ENCODE results near the gene WDR35.
"Not testable (repeated sequence)": the region's sequence is repeated elsewhere in the genome, so short reads cannot be mapped to it uniquely, and the experiment has no call there.

Gene WDR35

GRCh38 chr2:19933351-19933981 is 56.4 kb downstream of the WDR35 start:
- DNase-seq, result no peak

- no peak for DNase-seq
Measured at GRCh38 chr2:19932928-19933327, 57.0 kb downstream of the WDR35 start.

GRCh38 chr2:19929226-19929625 is 60.7 kb downstream of the WDR35 start:
- no peak for DNase-seq

DNA sequence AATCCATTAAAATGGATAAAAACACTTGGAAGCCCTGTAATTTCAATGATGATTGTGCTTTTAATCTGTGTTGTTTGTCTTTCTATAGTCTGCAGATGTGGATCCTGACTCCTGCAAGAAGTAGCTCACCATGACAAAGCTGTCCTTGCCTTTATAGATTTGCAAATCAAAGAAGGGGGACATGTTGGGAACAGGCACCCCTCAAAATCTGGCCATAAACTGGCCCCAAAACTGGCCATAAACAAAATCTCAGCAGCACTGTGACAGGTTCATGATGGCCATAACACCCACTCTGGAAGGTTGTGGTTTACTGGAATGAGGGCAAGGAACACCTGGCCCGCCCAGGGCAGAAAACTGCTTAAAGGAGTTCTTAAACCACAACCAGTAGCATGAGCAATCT is 62.1 kb downstream of the WDR35 start:
- DNase-seq, result not testable (repeated sequence)

- DNase-seq, result not testable (repeated sequence)
Measured at GRCh38 chr2:19924526-19924925, 65.4 kb downstream of the WDR35 start.

DNA sequence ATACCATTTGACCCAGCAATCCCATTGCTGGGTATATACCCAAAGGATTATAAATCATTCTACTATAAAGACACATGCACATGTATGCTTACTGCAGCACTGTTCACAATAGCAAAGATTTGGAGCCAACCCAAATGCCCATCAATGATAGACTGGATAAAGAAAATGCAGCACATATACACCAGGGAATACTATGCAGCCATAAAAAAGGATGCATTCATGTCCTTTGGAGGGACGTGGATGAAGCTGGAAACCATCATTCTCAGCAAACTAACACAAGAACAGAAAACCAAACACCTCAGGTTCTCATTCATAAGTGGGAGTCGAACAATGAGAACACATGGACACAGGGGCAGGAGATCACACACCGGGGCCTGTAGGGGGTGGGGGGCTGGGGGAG is 67.7 kb downstream of the WDR35 start:
- DNase-seq, result not testable (repeated sequence)

DNA sequence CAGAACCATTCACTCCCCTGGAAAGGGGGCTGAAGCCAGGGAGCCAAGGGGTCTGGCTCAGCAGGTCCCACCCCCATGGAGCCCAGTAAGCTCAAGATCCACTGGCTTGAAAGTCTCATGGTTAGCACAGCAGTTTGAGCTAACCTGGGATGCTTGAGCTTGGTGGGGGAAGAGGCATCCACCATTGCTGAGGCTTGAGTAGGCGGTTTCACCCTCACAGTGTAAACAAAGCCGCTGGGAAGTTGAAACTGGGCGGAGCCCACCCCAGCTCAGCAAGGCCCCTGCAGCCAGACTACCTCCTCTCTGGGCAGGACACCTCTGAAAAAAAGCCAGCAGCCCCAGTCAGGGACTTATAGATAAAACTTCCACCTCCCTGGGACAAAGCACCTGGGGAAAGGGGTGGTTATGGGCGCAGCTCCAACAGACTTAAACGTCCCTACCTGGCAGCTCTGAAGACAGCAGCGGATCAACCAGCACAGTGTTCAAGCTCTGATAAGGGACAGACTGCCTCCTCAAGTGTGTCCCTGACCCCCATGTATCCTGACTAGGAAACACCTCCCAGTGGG is 73.4 kb downstream of the WDR35 start:
- DNase-seq, result no peak

DNA sequence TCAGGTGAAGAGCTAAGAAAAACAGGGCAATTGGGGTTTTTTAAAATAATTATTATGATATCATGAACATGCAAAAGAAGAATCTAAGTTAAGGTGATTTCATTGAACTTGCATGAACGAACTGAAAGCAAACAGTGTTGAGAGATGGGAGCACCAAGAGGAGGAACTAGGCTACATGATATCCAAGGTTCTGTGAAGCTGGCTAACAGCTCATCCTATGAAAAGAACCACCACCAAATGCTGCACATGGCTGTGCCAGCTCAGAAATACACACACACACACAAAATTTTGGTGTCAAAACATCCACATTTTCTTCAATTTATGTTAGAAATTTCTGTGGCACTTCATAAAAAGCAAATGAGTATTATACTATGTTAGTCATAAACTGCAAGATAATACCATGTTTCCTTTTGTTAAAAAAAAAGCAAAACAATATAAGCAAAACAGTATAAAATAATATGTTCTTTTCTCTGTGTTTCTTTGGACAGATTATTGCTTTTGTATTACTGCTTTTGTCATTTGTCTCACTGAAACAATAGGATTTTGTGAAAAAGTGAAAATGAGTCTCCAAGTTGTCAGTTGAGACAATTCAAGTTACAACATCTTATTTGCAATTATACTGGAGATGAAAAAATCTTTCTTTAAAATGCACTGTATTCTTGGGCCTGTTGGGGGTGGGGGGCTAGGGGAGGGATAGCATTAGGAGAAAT is 75.5 kb downstream of the WDR35 start:
- DNase-seq, result no peak

DNA sequence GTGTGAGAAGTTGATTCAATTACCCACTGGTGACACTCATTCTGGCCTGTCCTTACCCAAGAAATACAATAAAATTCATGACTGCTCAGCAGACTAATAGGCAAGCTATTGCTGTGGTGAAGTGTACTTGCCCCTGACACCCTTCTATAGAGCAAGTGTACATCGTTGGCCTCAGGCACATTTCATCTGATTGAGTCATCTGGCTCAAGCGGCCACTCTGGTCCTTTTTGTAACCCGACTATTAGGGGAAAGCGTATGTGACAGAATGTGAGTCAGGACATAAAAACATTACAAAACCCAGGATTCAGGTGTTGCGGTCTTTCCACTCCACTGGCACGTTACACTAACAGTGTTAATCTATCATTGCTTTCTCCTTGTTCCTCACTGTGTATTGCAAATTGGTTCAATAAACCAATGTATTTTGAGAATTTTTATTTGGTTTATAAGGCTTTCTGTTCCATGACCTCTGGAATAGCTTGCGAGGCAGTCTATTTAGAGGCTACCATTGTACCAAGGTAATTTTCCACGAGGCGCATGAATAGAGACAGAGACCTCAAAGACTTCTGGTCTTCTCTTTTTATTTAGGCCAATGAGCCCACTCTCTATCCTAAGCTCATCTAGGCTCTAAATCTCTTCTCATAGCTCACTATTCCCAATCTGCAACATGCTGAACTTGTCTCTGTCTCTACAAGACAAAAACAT is 77.9 kb downstream of the WDR35 start:
- no peak for DNase-seq

DNA sequence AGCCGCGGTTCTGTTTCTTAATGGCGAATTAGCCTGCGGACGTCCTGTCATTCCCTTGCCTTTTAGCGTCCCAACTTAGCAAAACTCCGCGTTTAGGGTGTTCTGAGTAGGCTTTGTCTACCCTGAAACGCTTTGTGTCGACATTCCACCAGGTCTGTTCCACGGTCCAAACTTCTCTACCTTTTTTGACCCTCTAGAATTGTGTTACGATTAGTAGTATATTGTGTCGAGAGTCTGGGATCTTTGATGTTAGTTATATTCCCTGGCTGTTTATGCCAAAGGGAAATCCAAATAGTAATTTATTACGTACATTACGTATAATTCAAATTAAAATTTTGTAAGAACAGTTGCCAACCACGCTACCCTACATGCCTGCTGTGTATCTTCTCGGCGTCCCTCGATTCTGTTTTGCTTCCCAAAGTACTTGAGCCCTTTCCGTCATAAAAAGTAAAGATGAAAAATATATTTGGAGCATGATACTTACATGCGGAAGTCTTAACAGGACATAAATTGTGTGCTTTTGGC is 87.6 kb downstream of the WDR35 start:
- DNase-seq, result peak; percentile 24 to 53

DNA sequence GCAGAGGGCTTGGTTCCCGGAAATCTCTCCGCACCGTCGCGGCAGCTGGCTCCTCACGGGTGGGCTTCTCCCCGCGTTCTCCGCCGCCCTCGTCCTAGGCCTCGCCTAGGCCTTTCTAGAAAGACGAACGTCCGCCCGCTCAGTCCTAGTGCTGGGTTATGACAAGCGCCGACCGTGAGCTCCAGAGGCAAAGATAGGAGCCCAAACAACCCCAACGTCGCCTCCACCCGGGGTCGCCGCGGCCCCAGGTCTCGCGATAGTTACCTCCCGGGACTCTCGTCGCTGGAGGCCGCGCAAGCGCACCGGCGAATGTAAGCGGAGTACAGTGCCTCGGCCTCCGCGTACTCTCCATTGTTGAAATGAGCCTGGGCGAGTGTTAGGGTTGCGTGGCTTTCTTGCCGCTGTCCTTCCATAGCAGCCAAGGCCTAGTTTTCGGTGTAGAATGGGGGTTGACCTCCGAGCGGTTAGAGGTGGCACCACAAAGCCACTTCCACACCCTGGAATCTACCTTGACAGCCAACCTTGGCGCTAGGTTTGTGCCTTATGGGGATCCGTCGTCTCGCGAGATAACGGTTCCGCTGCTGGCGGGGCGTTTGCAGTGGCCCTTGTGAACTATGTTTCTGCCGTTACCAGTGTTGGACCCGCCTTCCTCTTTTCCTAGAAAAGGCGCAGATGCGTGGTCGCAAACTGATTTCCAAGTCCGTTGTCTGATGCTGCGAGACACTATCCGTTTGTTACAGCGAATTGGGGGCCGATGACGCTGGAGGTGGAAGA is 88.3 kb downstream of the WDR35 start, which contains the start of gene TTC32:
Gene TTC32, minus strand, starts transcription at position 542 of the 774 bp plus-strand sequence. Its CDS starts 129 bp downstream, at position 413.
- peak; percentile 88 to 93 for DNase-seq

GRCh38 chr2:19900931-19901441 is 88.9 kb downstream of the WDR35 start:
- peak; percentile 44 to 51 for DNase-seq

- peak; percentile 4 to 35 for DNase-seq
Measured at GRCh38 chr2:19899985-19900930, 89.6 kb downstream of the WDR35 start.

- no peak for DNase-seq
Measured at GRCh38 chr2:19898592-19899329, 91.1 kb downstream of the WDR35 start.

DNA sequence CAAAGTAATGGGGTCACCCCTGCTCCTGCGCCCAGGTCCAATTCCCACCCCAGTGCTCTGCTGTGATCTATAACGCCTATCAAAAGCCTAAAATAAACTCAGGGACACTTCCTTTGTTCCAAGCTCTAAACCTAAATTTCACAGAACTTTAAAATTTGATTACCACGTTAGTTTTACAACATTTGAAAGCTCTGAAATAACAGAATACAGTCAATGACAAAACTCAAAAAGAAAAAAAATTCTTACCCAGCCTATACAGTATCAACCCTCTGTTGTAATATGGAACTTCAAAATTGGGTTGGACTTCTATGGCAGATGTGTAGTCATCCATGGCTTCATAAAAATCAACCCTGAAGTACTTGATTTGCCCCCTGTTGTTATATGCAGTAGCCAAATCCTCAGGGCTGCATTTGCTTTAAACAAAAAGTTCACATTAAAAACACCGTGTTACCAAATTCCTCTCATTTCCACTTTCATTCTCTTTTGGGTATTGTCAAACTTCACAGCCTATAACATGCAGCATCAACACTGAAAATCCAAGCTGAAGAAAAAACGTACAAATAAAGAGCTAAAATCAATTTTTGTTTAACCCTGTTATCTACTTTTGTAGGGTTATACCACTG is 92.2 kb downstream of the WDR35 start:
- DNase-seq, result no peak

DNA sequence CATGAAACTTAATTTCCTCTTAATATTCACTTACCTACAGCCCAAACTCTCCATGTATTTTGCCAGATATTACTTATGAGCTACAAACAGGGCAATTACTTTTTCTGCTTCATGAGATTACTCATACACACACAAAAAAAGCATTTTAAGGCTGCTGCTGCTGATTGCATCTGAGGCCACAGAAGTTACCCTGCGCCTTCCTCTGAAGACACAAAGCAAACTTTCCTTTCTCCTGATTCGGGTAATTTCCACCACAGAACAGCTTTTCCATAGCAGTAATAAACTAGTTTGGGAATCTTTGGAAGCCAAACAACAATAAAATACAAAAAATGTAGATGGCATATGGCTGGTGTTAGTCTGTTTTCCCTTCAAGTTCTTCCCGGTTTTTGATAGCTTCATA is 94.4 kb downstream of the WDR35 start:
- no peak for DNase-seq

DNA sequence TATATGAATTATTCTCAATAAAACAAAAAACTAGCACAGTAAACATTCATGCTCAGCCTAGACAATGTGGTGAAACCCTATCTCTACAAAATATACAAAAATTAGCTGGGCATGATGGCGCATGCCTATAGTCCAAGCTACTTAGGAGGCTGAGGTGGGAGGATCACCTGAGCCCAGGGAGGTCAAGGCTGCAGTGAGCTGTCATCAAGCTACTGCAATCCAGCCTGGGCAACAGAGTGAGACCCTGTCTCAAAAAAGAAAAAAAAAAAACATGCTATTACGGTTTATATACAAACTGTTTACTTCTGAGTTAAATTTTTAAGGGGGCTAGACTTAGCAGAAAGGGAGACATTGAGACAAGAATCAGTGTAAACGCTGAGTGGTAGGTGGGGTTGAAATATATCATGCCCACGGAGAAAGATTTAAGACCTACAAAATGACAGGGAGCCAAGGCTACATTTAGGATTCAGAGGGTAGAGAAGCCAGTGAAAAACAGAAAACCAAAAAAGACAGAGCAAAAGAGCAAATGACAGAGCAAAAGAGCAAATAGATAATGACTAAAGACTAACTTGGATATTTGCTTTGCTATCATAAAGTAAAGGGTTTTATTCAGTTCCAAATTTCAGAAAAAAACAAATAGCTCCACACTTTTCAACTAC is 95.6 kb downstream of the WDR35 start:
- no peak for DNase-seq

GRCh38 chr2:19893520-19894133 is 96.3 kb downstream of the WDR35 start:
- DNase-seq, result no peak

DNA sequence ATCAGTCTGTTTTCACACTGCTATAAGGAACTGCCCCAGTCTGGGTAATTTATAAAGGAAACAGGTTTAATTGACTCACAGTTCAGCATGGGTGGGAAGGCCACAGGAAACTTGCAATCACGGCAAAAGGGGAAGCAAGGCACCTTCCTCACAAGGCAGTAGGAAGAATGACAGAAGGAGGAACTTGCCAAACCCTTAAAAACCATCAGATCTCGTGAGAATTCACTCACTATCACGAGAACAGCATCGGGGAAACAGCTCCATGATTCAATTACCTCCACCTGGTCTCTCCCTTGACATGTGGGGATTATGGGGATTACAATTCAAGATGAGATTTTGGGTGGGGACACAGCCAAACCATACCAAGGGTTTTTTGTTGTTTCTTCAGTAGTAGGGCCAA is 97.9 kb downstream of the WDR35 start:
- DNase-seq, result peak; percentile 91

Data from Kasumi-1 (cell line).